Glutamatergic neuron (in vitro differentiated cells): Measurements from ENCODE around the gene CDC42SE2. TPM values are rescaled to one million over a fixed set of nuclear protein-coding genes. Genes with fewer than 3 reads are reported as not detected.

Source experiments
- DNase-seq: peaks from one replicate; pipeline ENCODE4 v3.0.0; 2022
- H3K27ac Mint-ChIP-seq: one replicate; pipeline ENCODE4 v1.8.0; 2020; ENCODE audit warnings: mild to moderate bottlenecking, mixed read lengths, inconsistent platforms; ENCODE audit not compliant: unreplicated experiment
- H3K27me3 Mint-ChIP-seq: one replicate; pipeline ENCODE4 v1.8.0; 2020; ENCODE audit warnings: mild to moderate bottlenecking, moderate library complexity, mixed read lengths, inconsistent platforms; ENCODE audit not compliant: unreplicated experiment
- H3K36me3 Mint-ChIP-seq: one replicate; pipeline ENCODE4 v1.8.0; 2020; ENCODE audit warnings: mild to moderate bottlenecking, mixed read lengths, inconsistent platforms; ENCODE audit not compliant: unreplicated experiment
- H3K4me1 Mint-ChIP-seq: one replicate; pipeline ENCODE4 v1.8.0; 2020; ENCODE audit warnings: mild to moderate bottlenecking, low read depth, mixed read lengths, inconsistent platforms; ENCODE audit not compliant: unreplicated experiment
- H3K4me3 Mint-ChIP-seq: one replicate; pipeline ENCODE4 v1.8.0; 2020; ENCODE audit warnings: mild to moderate bottlenecking, mixed read lengths, inconsistent platforms; ENCODE audit not compliant: unreplicated experiment
- H3K9me3 Mint-ChIP-seq: one replicate; pipeline ENCODE4 v1.8.0; 2020; ENCODE audit warnings: mild to moderate bottlenecking, moderate library complexity, mixed read lengths, inconsistent platforms; ENCODE audit not compliant: unreplicated experiment
- long read RNA-seq: library from polyadenylated mRNA; unstranded; transcript quantifications from one replicate; pipeline ENCODE4 v2.0.0, GENCODE V29; 2020; ENCODE audit not compliant: unreplicated experiment
- total RNA-seq: library from RNA; stranded (reverse); fragmentation: NEBNext Ultra II Directional; extraction: Animal tissue kit (Norgen Biotek cat#: 25700); gene quantifications from one replicate; pipeline ENCODE4 v1.2.1, GENCODE V29; 2021; ENCODE audit not compliant: unreplicated experiment
- TF ChIP-seq, protein P1 (sequence below): fragments of 200-600 bp; sonication (generic); IDR thresholded peaks from one replicate; pipeline ENCODE4 v1.5.0; 2021; ENCODE audit not compliant: partially characterized antibody, unreplicated experiment

The CDC42SE2 gene, protein sequence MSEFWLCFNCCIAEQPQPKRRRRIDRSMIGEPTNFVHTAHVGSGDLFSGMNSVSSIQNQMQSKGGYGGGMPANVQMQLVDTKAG
- total RNA-seq: 15.5 TPM
- long read RNA-seq, partial matches to known transcripts: 3 of 16 reads
- long read RNA-seq, other reads (novel, unspliced or antisense): 11 of 16 reads

DNA sequence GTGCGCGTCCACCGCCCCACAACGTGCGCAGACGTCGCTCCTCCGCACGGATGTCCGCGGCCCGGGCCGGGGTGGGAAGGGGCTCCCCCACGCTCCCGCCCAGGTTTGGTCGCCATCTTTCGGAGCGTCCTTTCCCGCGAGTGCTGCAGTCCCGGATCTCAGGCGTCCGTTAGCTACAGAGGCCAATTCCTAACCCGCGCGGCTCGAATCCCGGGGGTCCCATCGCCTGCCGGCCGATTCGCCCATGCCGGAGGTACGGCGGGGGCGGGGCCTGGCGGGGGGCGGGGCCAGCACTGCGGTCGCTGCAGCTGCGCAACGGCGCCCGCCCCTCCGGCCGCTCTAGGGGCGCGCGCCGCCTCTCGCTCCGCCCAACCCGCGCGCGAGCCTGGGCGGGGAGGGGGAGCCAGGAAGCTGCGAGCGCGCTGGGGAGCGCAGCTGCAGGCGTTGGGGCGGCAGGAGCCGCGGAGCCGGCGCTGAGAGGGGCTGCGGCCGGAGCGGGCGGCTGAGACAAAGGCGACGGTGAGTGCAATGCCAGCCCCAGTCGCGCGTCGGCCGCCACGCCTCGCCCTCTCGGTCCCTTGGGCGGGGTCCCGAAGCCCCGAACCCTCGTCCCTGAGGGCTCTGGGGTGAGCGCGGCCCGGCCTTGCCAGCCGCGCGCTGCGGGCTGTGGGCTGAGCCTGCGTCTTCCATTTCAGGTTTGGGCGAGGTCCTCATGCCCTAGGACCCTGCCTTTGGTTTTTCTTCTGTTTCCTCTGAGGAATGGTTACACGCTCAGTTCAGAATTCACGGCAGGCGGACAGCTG, at the start of gene CDC42SE2:
CDC42SE2 (plus strand) TSS at position 406 of the 803 bp plus-strand sequence. CDS start 95,441 bp downstream, outside the sequence.
- H3K36me3 Mint-ChIP-seq: no peaks in the 10 kb centered on the region
- peak within 1 kb of the TSS; percentile 89 for H3K4me3 Mint-ChIP-seq
- H3K9me3 Mint-ChIP-seq: peaks cover 5% of the 10 kb centered on the region
- H3K4me1 Mint-ChIP-seq: peaks cover 7% of the 10 kb centered on the region
- H3K27me3 Mint-ChIP-seq: no peaks in the 10 kb centered on the region
- peak within 1 kb of the TSS; percentile 93 for H3K27ac Mint-ChIP-seq
- DNase-seq: peak; percentile 96
- TF ChIP-seq, protein P1, sequence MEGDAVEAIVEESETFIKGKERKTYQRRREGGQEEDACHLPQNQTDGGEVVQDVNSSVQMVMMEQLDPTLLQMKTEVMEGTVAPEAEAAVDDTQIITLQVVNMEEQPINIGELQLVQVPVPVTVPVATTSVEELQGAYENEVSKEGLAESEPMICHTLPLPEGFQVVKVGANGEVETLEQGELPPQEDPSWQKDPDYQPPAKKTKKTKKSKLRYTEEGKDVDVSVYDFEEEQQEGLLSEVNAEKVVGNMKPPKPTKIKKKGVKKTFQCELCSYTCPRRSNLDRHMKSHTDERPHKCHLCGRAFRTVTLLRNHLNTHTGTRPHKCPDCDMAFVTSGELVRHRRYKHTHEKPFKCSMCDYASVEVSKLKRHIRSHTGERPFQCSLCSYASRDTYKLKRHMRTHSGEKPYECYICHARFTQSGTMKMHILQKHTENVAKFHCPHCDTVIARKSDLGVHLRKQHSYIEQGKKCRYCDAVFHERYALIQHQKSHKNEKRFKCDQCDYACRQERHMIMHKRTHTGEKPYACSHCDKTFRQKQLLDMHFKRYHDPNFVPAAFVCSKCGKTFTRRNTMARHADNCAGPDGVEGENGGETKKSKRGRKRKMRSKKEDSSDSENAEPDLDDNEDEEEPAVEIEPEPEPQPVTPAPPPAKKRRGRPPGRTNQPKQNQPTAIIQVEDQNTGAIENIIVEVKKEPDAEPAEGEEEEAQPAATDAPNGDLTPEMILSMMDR: no peak

DNA sequence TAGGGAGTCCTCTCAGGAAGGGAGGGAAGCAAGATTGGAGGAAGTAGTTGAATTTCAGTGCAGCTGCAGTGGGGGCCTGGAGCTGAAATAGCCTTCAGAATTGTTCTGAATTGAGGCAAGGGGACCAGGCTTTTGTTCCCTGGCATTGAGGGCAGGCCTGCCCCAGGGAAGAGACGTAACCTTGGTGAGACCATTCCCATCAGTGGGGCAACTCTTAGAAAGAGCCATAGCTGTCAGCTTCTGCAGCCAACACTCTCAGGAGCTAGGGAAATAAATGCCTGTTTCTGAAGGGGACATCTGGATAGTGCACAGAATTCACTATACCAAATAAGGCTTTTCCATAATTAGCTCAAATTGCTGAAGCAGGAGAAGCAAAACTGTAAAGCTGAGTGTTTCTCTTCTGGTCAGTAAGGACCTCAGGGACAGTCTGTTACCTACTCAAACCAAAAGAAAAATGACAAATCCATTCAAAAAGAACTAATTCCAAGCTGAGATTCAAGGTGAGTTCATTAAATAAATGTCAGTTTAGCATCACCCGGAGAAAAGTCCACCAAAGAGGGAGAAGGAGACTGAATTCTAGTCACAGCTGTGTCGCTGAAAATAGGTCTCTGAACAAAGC, 49.1 kb upstream of the CDC42SE2 start:
- DNase-seq: no peak
- peaks cover 3% of the 10 kb centered on the region for H3K9me3 Mint-ChIP-seq
- H3K27me3 Mint-ChIP-seq: peaks cover 2% of the 10 kb centered on the region
- peaks cover 9% of the 10 kb centered on the region for H3K4me1 Mint-ChIP-seq
- no peak overlapping the region for H3K27ac Mint-ChIP-seq
- H3K4me3 Mint-ChIP-seq: no peak overlapping the region
- TF ChIP-seq, protein P1: no peak
- H3K36me3 Mint-ChIP-seq: no peaks in the 10 kb centered on the region

DNA sequence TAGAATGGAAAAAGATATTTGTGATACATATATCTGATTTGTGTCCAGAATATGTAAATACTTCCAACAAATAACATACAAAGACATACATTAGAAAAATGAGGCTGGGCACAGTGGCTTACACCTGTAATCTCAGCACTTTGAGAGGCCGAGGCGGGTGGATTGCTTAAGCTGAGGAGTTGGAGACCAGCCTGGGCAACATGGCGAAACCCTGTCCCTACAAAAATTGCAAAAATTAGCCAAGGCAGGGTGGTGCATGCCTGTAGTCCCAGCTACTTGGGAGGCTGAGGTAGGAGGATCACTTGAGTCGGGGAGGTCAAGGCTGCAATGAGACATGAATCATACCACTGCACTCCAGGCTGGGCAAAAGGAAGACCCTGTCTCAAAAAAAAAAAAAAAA, 46.1 kb upstream of the CDC42SE2 start:
- no peak overlapping the region for H3K27ac Mint-ChIP-seq
- H3K36me3 Mint-ChIP-seq: no peaks in the 10 kb centered on the region
- H3K27me3 Mint-ChIP-seq: peaks cover under 1% of the 10 kb centered on the region
- H3K9me3 Mint-ChIP-seq: no peaks in the 10 kb centered on the region
- DNase-seq: no peak
- H3K4me3 Mint-ChIP-seq: no peak overlapping the region
- H3K4me1 Mint-ChIP-seq: peaks cover 7% of the 10 kb centered on the region
- TF ChIP-seq, protein P1: no peak

DNA sequence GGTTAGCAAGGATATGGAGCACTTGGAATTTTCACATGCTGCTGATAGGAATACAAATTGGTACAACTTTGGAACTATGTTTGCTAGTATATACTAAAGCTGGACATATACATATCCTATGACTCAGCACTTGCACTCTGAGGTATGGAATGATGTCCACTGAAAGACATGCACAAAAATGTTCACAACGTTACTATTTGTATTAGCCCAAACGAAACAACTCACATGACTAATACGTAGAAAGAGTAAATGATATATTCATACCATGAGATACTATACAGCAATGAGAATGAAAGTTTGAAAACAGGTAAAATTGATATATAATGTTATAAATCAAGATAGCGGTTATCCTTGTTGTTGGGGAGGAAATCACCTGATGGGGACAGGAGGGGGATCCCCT, 45.5 kb upstream of the CDC42SE2 start:
- DNase-seq: no peak
- peaks cover 7% of the 10 kb centered on the region for H3K4me1 Mint-ChIP-seq
- no peaks in the 10 kb centered on the region for H3K9me3 Mint-ChIP-seq
- TF ChIP-seq, protein P1: no peak
- no peaks in the 10 kb centered on the region for H3K36me3 Mint-ChIP-seq
- H3K27me3 Mint-ChIP-seq: peaks cover 2% of the 10 kb centered on the region
- H3K27ac Mint-ChIP-seq: no peak overlapping the region
- no peak overlapping the region for H3K4me3 Mint-ChIP-seq
